GM23248 (cell line): ENCODE results near the gene PDIK1L. TPM values are rescaled to one million over a fixed set of nuclear protein-coding genes. Genes with fewer than 3 reads are reported as not detected.

Source experiments
- DNase-seq: peaks from one replicate; pipeline ENCODE4 v3.0.0-alpha.2; 2015
- H2AFZ ChIP-seq: fragments of 200-600 bp; sonication (generic); 2 replicates; pipeline ENCODE4 v1.6.1; 2016; ENCODE audit warnings: antibody characterized with exemption
- H3F3A ChIP-seq: fragments of 200-600 bp; sonication (generic); 2 replicates; pipeline ENCODE4 v1.6.1; 2016; ENCODE audit warnings: mild to moderate bottlenecking, antibody characterized with exemption, mixed run types; ENCODE audit not compliant: insufficient read depth
- H3K27ac ChIP-seq: fragments of 200-600 bp; sonication (generic); 2 replicates; pipeline ENCODE4 v1.5.1; 2016; ENCODE audit warnings: mild to moderate bottlenecking
- H3K27me3 ChIP-seq: fragments of 200-600 bp; sonication (generic); replicated peaks from 2 replicates; pipeline ENCODE4 v1.6.1; 2016; ENCODE audit warnings: mild to moderate bottlenecking; ENCODE audit not compliant: insufficient read depth
- H3K36me3 ChIP-seq: fragments of 200-600 bp; sonication (generic); 2 replicates; pipeline ENCODE4 v1.6.1; 2016; ENCODE audit warnings: low read depth, mild to moderate bottlenecking
- H3K4me1 ChIP-seq: fragments of 200-600 bp; sonication (generic); 2 replicates; pipeline ENCODE4 v1.6.1; 2016; ENCODE audit warnings: mild to moderate bottlenecking; ENCODE audit not compliant: insufficient read depth
- H3K4me2 ChIP-seq: fragments of 200-600 bp; sonication (generic); one replicate; pipeline ENCODE4 v1.6.1; 2016; ENCODE audit warnings: mild to moderate bottlenecking; ENCODE audit not compliant: unreplicated experiment
- H3K4me3 ChIP-seq: fragments of 200-600 bp; sonication (generic); 2 replicates; pipeline ENCODE4 v1.5.1; 2016; ENCODE audit warnings: mild to moderate bottlenecking
- H3K79me2 ChIP-seq: fragments of 200-600 bp; sonication (generic); 2 replicates; pipeline ENCODE4 v1.6.1; 2016; ENCODE audit warnings: mild to moderate bottlenecking; ENCODE audit not compliant: insufficient read depth
- H3K9ac ChIP-seq: fragments of 200-600 bp; sonication (generic); 2 replicates; pipeline ENCODE4 v1.6.1; 2016; ENCODE audit warnings: mild to moderate bottlenecking
- H3K9me2 ChIP-seq: fragments of 200-600 bp; sonication (generic); 2 replicates; pipeline ENCODE4 v1.6.1; 2016; ENCODE audit warnings: mixed run types, mild to moderate bottlenecking, moderate library complexity; ENCODE audit not compliant: insufficient read depth
- H3K9me3 ChIP-seq: fragments of 200-600 bp; sonication (generic); one replicate; pipeline ENCODE4 v1.6.1; 2017; ENCODE audit warnings: low read depth
- H4K20me1 ChIP-seq: fragments of 200-600 bp; sonication (generic); 2 replicates; pipeline ENCODE4 v1.6.0; 2016; ENCODE audit not compliant: insufficient read depth
- EZH2 ChIP-seq: fragments of 200-600 bp; sonication (generic); IDR thresholded peaks from 2 replicates; pipeline ENCODE4 v1.6.1; 2018; ENCODE audit warnings: antibody characterized with exemption, mild to moderate bottlenecking; ENCODE audit not compliant: insufficient read depth, poor library complexity, severe bottlenecking
- EZH2phosphoT487 ChIP-seq: fragments of 200-600 bp; sonication (generic); IDR thresholded peaks from 2 replicates; pipeline ENCODE4 v1.6.1; 2018; ENCODE audit warnings: antibody characterized with exemption, moderate library complexity, mild to moderate bottlenecking, low read depth; ENCODE audit not compliant: insufficient read depth
- WGBS, 2 experiments: methylation state at CpG; one replicate each; pipeline ENCODE4 v1.1.6; 2015 to 2017; ENCODE audit warnings: low lambda C conversion rate in 2 of 2, low coverage in 1 of 2; ENCODE audit errors: missing lambda C conversion rate in 2 of 2; 5-methylcytosine and 5-hydroxymethylcytosine counted together
- in situ Hi-C: fragments of 300-500 bp; cut with MboI; formaldehyde crosslinking; loops from 2 replicates; pipeline ENCODE4 v1.15.0; 2020
- polyA plus RNA-seq: library from polyadenylated mRNA; unstranded; fragments of >200 nt; fragmentation: Nextera tagmentation; extraction: Ambion mirVana; gene quantifications from 2 replicates; pipeline ENCODE4 v1.2.1, GENCODE V29; 2016
- total RNA-seq: library from RNA; depleted of rRNA; stranded (reverse); fragments of >200 nt; shearing (Covaris generic); gene quantifications from 2 replicates; pipeline ENCODE4 v1.2.3, GENCODE V29; 2014

PDIK1L gene
- total and polyA plus RNA-seq, 2 experiments from 2014 or later: 3.5 to 6.6 TPM

DNA sequence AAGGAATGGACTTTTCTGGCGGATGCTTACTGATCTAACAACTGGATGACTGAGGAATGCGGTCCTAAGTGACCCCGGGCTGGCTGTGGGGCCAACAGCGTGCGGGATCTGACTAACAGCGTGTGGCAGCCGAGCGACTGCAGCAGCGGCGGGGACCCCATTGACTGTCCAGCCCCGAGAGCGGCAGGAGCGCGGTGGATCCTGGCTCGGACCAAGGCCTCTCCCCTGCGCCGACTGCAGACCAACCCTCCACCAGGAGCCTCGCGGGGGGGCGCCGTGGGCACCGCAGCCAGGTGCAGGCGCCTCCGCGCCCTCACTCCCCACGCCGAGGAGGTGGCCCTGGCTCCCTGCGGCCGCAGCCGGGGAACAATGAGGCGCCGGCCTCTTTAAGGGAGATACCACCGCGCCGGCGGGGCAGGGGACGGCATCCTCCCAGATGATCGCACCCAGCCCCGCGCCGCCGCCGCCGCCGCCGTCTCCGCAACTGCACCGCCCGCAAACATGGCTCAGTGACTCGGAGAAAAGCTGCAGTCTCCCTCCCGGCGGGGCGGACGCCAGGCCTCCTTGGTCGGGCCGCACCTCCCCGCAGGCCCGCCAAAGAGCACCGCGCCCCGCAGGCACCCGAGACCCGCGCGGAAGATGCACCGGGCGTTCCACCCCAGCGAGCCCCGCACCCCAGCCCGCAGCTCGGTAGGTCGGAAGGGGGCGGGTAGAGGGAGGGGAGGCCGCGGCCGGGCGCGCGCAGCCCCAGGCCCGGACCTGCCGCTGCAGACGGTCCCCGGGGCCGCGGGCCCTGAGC, 694 bp upstream of the PDIK1L start:
- peak overlapping the region; percentile 88 for H2AFZ ChIP-seq
- DNase-seq: peak; percentile 82
- H3K9me2 ChIP-seq: no peaks in the 10 kb centered on the region
- WGBS, 2 experiments: 1 to 2% methylated on average over 53 to 62 of the region's 85 CpGs
- no peaks in the 10 kb centered on the region for H3K27me3 ChIP-seq
- H3K9me3 ChIP-seq: no peaks in the 10 kb centered on the region
- no peak for TF ChIP-seq EZH2phosphoT487
- TF ChIP-seq EZH2: no peak
- peak overlapping the region; percentile 81 for H3K9ac ChIP-seq
- peak overlapping the region; percentile 94 for H3K4me3 ChIP-seq
- H3K36me3 ChIP-seq: no peaks in the 10 kb centered on the region
- no peaks in the 10 kb centered on the region; the same call in 1 of the 2 replicates for H4K20me1 ChIP-seq
- peaks cover 27% of the 10 kb centered on the region for H3K79me2 ChIP-seq
- in situ Hi-C loops: no loop called here
- H3K27ac ChIP-seq: peak overlapping the region; percentile 52
- peaks cover 4% of the 10 kb centered on the region; the same call in 1 of the 2 replicates for H3K4me1 ChIP-seq
- no peaks in the 10 kb centered on the region for H3F3A ChIP-seq
- peak overlapping the region; percentile 96 for H3K4me2 ChIP-seq

- no peak for TF ChIP-seq EZH2
- no peak for TF ChIP-seq EZH2phosphoT487
- Histone ChIP-seq H4K20me1 (no peaks in the 10 kb centered on the region; the same call in 1 of the 2 replicates), H3K4me2 (peak overlapping the region; percentile 92), H3F3A (no peaks in the 10 kb centered on the region), H3K79me2 (peaks cover 27% of the 10 kb centered on the region), H3K9me2 (no peaks in the 10 kb centered on the region), H2AFZ (peak overlapping the region; percentile 98), H3K27me3 (no peaks in the 10 kb centered on the region), H3K9ac (peak overlapping the region; percentile 88), H3K36me3 (no peaks in the 10 kb centered on the region), H3K27ac (peak overlapping the region; percentile 57; the same call in 1 of the 2 replicates), H3K9me3 (no peaks in the 10 kb centered on the region), H3K4me1 (peaks cover 4% of the 10 kb centered on the region; the same call in 1 of the 2 replicates), H3K4me3 (peak overlapping the region; percentile 94)
- in situ Hi-C loops: no loop called here
- WGBS, 2 experiments: 2% methylated on average over 9 of the region's 9 CpGs
- DNase-seq: no peak
Observed at GRCh38 chr1:26112407-26112775, 767 bp downstream of the PDIK1L start.

GRCh38 chr1:26114165-26114927, 2.7 kb downstream of the PDIK1L start:
- Histone ChIP-seq H3K79me2 (peaks cover 27% of the 10 kb centered on the region), H3K4me1 (peaks cover 4% of the 10 kb centered on the region; the same call in 1 of the 2 replicates), H3K27me3 (no peaks in the 10 kb centered on the region), H3K9me3 (no peaks in the 10 kb centered on the region), H3K27ac (no peak overlapping the region), H3K4me3 (no peak overlapping the region), H3K9ac (no peak overlapping the region), H4K20me1 (no peaks in the 10 kb centered on the region; the same call in 1 of the 2 replicates), H3K4me2 (no peak overlapping the region), H3K9me2 (no peaks in the 10 kb centered on the region), H3K36me3 (0 out of 2 replicates have a peak, but pooled peaks cover 5% of the 10 kb centered on the region), H2AFZ (no peak overlapping the region), H3F3A (no peaks in the 10 kb centered on the region)
- 88 to 90% methylated on average over 12 of the region's 12 CpGs for WGBS, 2 experiments
- TF ChIP-seq EZH2 (no peak), EZH2phosphoT487 (no peak)
- in situ Hi-C loops: no loop called here
- no peak for DNase-seq

- Histone ChIP-seq H3K27me3 (no peaks in the 10 kb centered on the region), H2AFZ (no peak overlapping the region), H3K36me3 (peaks cover 10% of the 10 kb centered on the region; the same call in 1 of the 2 replicates), H3K4me3 (no peak overlapping the region), H3K9ac (no peak overlapping the region), H3F3A (peaks cover 22% of the 10 kb centered on the region), H3K4me2 (no peak overlapping the region), H3K9me2 (no peaks in the 10 kb centered on the region), H3K9me3 (no peaks in the 10 kb centered on the region), H3K27ac (no peak overlapping the region), H3K4me1 (peaks cover 13% of the 10 kb centered on the region), H4K20me1 (no peaks in the 10 kb centered on the region), H3K79me2 (peaks cover 3% of the 10 kb centered on the region; the same call in 1 of the 2 replicates)
- TF ChIP-seq EZH2: no peak
- no peak for TF ChIP-seq EZH2phosphoT487
- DNase-seq: no peak
- 74 to 75% methylated on average over 9 of the region's 9 CpGs for WGBS, 2 experiments
- in situ Hi-C loops: no loop called here
Observed at GRCh38 chr1:26119892-26120608, 8.4 kb downstream of the PDIK1L start.
